Upper lobe of right lung (tissue), 1 donor: ENCODE measurements around the gene KHK. TPM values are rescaled to one million over a fixed set of nuclear protein-coding genes. Genes with fewer than 3 reads are reported as not detected.
A peak's percentile ranks its signal among the peaks of the same experiment; 100 is the strongest.

Source experiments
- ATAC-seq: fragments of 200-7000 bp; cut with Tn5 transposase; one replicate; pipeline ENCODE4 v1.9.1; 2020; ENCODE audit warnings: mild to moderate bottlenecking, moderate library complexity
- DNase-seq: peaks from one replicate; pipeline ENCODE4 v3.0.0-alpha.2; 2020
- H3K27ac ChIP-seq: fragments of 200-600 bp; one replicate; pipeline ENCODE4 v1.8.0; 2022
- H3K27me3 ChIP-seq: fragments of 200-600 bp; one replicate; pipeline ENCODE4 v1.8.0; 2022; ENCODE audit warnings: mild to moderate bottlenecking
- H3K36me3 ChIP-seq: fragments of 200-600 bp; one replicate; pipeline ENCODE4 v1.8.0; 2022
- H3K4me1 ChIP-seq: fragments of 200-600 bp; one replicate; pipeline ENCODE4 v1.8.0; 2022
- H3K4me3 ChIP-seq: fragments of 200-600 bp; one replicate; pipeline ENCODE4 v1.8.0; 2022; ENCODE audit warnings: mild to moderate bottlenecking
- H3K9me3 ChIP-seq: fragments of 200-600 bp; one replicate; pipeline ENCODE4 v1.8.0; 2022
- intact Hi-C: fragments of 100-400 bp; cut with DNase I; formaldehyde crosslinking; loops from one replicate; pipeline ENCODE4 v1.11.0; 2022
- total RNA-seq: library from RNA; stranded (reverse); fragmentation: NEBNext Ultra II Directional; extraction: Animal tissue kit (Norgen Biotek cat#: 25700); gene quantifications from one replicate; pipeline ENCODE4 v1.2.1, GENCODE V29; 2021
- TF ChIP-seq, protein P1 (sequence below): fragments of 200-600 bp; IDR thresholded peaks from one replicate; pipeline ENCODE4 v1.8.0; 2022; ENCODE audit warnings: antibody characterized with exemption
- donor health status: DM: no; HTN: yes; CAD: no; lungs with severe emphysema.

The KHK gene
- total RNA-seq, 1 donor from 2014 or later: 4.9 TPM

DNA sequence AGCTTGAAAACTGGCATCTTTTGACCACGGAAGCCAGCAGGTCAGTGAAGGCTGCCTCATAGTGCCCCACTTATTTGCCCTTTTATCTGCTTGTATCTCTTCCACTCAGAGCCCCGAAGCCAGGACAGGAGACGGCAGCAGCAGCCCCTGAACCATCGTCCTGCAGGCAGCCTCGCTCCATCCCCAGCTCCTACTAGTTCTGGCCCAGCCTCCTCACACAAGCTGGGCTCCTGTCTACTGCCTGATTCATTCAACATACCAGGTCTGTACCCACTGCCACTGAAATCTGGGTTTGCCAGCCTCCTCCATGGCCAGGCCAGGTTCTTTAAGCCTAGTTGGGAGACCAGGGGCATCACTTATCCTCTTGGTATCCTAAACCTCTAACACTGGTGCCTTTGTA, 19.2 kb upstream of the KHK start:
- H3K4me3 ChIP-seq: no peak overlapping the region
- no peak for DNase-seq
- H3K9me3 ChIP-seq: no peaks in the 10 kb centered on the region
- TF ChIP-seq, protein P1, sequence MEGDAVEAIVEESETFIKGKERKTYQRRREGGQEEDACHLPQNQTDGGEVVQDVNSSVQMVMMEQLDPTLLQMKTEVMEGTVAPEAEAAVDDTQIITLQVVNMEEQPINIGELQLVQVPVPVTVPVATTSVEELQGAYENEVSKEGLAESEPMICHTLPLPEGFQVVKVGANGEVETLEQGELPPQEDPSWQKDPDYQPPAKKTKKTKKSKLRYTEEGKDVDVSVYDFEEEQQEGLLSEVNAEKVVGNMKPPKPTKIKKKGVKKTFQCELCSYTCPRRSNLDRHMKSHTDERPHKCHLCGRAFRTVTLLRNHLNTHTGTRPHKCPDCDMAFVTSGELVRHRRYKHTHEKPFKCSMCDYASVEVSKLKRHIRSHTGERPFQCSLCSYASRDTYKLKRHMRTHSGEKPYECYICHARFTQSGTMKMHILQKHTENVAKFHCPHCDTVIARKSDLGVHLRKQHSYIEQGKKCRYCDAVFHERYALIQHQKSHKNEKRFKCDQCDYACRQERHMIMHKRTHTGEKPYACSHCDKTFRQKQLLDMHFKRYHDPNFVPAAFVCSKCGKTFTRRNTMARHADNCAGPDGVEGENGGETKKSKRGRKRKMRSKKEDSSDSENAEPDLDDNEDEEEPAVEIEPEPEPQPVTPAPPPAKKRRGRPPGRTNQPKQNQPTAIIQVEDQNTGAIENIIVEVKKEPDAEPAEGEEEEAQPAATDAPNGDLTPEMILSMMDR: no peak
- H3K36me3 ChIP-seq: peaks cover 37% of the 10 kb centered on the region
- H3K27me3 ChIP-seq: no peaks in the 10 kb centered on the region
- H3K27ac ChIP-seq: no peak overlapping the region
- no peak for ATAC-seq
- peaks cover 20% of the 10 kb centered on the region for H3K4me1 ChIP-seq
- intact Hi-C loops: no loop called here

DNA sequence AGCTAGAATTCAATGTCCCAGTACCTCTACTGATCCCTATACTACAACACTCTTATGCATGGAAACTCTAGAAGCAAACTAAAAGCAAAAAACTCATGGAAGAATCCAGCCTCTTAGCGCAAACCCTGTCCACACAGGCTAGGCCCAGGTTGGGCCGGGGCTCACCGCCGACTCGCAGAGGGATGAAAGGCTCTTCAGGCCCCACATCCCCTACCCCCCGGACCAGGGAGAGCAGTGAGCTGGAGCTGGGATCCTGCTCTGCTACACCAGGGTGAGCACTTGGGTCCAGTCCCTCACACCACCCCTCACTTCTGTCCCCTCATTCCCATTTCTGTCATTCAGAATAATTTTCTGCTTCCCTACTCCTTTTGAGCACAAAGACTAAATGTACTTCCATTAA, 17.1 kb upstream of the KHK start:
- ATAC-seq (no peak), DNase-seq (no peak)
- TF ChIP-seq, protein P1: no peak
- intact Hi-C loops: no loop called here
- Histone ChIP-seq H3K4me1 (peaks cover 33% of the 10 kb centered on the region), H3K27ac (no peak overlapping the region), H3K27me3 (no peaks in the 10 kb centered on the region), H3K4me3 (no peak overlapping the region), H3K36me3 (peaks cover 37% of the 10 kb centered on the region), H3K9me3 (no peaks in the 10 kb centered on the region)

DNA sequence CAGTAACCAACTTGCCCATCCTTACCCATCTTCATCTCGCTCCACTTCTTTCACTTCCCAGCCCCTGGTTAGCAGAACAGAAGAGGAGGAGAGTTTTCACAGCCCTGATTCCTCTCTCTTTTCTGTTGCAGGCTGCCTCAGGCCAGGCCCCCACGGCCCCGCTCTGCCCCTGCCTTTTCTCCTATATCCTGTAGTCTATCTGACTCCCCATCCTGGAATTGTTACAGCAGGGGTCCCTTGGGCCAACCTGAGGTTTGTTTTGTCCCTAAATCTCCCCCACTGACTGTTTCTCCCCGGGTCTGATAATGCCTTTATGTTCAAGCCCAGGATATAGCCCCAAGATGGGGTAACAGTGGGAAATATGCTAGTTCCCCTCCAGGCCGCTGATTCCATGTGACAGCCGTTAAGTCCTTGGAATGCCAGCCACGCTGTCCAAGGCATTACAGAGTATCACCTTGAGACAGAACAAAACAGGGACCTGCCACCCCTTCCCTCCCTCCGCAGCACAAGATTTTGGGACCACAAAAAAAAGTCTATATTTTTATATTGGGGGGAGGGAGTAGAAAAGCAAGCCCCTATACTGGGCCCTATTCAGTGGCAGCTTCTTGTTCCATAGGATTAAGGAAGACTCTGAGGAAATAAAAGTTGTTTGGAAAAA, 16.5 kb upstream of the KHK start:
- no peaks in the 10 kb centered on the region for H3K27me3 ChIP-seq
- H3K9me3 ChIP-seq: no peaks in the 10 kb centered on the region
- ATAC-seq (no peak), DNase-seq (no peak)
- peak overlapping the region; percentile 96 for H3K4me3 ChIP-seq
- H3K4me1 ChIP-seq: peaks cover 40% of the 10 kb centered on the region
- TF ChIP-seq, protein P1: no peak
- no peak overlapping the region for H3K27ac ChIP-seq
- peaks cover 37% of the 10 kb centered on the region for H3K36me3 ChIP-seq
- intact Hi-C loops: no loop called here

DNA sequence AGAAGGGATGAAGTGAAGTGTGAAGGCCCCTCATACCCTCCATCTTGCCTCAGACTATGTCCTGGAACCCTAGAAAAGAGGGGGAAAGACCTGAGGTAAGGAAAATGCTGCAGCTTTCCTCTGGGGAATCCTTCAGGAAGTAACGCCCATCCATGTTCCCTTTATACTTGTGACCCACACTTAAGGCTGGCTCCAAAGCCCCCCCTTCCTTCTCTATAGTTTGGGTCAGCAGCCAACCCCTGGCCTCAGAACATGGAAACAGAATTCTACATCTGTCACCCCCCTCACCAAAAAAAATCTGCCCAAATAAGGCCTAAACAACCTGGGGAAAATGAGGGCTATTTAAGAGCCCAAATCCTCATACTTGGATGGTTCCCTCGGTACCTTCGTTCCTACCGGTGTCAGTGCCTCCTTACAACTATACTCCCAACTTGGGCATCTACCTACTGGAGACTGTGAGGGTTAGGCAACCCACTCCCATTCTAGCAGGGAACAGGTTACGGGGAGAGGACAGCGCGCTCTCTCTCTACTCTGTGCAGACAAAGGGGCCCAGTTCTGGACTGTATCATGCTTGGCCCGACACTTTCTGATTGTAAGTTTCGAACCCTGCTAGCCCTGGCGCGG, 15.8 kb upstream of the KHK start:
- peaks cover 45% of the 10 kb centered on the region for H3K4me1 ChIP-seq
- H3K36me3 ChIP-seq: peaks cover 31% of the 10 kb centered on the region
- no peaks in the 10 kb centered on the region for H3K27me3 ChIP-seq
- ATAC-seq: no peak
- peak overlapping the region; percentile 96 for H3K4me3 ChIP-seq
- no peaks in the 10 kb centered on the region for H3K9me3 ChIP-seq
- TF ChIP-seq, protein P1: no peak
- DNase-seq: no peak
- peak overlapping the region; percentile 92 for H3K27ac ChIP-seq
- intact Hi-C loops: no loop called here

DNA sequence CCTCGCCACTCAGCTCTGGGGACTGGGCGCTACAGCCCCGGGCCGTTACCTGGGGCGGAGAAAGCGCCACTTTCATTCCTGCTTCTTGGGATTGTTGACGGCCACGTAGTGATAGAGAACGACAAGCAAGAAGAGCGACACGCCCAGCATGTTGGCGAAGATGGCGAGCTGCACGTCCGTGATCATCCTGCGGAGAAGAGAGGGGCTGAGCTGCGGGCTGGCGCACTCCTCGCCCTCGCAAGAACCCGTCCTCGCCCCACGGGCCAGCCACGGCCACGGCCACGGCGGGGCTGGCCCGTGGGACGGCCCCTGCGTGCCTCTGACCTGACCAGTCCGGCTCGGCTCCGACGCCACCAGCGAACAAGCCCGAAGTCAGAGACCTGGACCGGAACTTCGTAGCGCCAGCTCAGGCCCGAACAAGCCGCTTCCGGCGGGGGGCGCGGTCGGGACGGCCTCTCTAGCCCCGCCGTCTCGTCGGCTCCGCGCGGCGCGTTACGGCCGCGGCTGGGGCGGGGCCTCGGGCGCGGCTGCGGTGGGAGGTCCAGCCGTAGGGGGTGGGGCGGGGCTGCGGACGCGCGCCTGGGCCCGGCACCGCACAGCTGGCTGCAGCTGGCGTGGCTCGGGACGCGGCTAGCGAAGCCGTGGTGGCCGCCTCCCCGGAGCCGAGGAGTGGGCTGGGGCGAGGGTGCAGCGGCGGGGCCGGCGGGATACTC, 15.1 kb upstream of the KHK start, which contains the start of gene OST4:
Gene OST4, minus strand, starts transcription at position 378 of the 713 bp plus-strand sequence.
- intact Hi-C loops: no loop called here
- no peaks in the 10 kb centered on the region for H3K27me3 ChIP-seq
- peaks cover 52% of the 10 kb centered on the region for H3K4me1 ChIP-seq
- H3K9me3 ChIP-seq: no peaks in the 10 kb centered on the region
- peaks cover 26% of the 10 kb centered on the region for H3K36me3 ChIP-seq
- H3K4me3 ChIP-seq: peak within 1 kb of the TSS; percentile 96
- peak; percentile 97 for DNase-seq
- H3K27ac ChIP-seq: peak within 1 kb of the TSS; percentile 92
- ATAC-seq: peak; percentile 98
- TF ChIP-seq, protein P1: no peak
